ENCODE measurements around the gene RIMS4.

GRCh38 chr20:44701858-44702256 is 108.5 kb downstream of the RIMS4 start:
- TF ChIP-seq, protein P1, sequence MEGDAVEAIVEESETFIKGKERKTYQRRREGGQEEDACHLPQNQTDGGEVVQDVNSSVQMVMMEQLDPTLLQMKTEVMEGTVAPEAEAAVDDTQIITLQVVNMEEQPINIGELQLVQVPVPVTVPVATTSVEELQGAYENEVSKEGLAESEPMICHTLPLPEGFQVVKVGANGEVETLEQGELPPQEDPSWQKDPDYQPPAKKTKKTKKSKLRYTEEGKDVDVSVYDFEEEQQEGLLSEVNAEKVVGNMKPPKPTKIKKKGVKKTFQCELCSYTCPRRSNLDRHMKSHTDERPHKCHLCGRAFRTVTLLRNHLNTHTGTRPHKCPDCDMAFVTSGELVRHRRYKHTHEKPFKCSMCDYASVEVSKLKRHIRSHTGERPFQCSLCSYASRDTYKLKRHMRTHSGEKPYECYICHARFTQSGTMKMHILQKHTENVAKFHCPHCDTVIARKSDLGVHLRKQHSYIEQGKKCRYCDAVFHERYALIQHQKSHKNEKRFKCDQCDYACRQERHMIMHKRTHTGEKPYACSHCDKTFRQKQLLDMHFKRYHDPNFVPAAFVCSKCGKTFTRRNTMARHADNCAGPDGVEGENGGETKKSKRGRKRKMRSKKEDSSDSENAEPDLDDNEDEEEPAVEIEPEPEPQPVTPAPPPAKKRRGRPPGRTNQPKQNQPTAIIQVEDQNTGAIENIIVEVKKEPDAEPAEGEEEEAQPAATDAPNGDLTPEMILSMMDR (IDR thresholded peaks at IDR 0.05): no peak
- TF ChIP-seq POLR2A (IDR thresholded peaks at IDR 0.05): no peak
- TF ChIP-seq POLR2AphosphoS5 (IDR thresholded peaks at IDR 0.05): no peak

Data from prostate gland (tissue), 2 donors.